Stomach (tissue), 9 donors: ENCODE data around the gene IL21. TPM values are rescaled to one million over a fixed set of nuclear protein-coding genes. Genes with fewer than 3 reads are reported as not detected.

Source experiments
- DNase-seq, 2 donors: peaks; one replicate each; pipeline versions ENCODE4 v3.0.0 to v3.0.0-alpha.2; 2013 to 2019
- H3K27ac ChIP-seq, 5 donors: fragments of 200-600 bp in 4 of 5; sonication (generic) in 4 of 5; one replicate each; pipeline ENCODE4 v1.5.1; 2013 to 2019; ENCODE audit warnings: mild to moderate bottlenecking in 1 of 5, moderate library complexity in 1 of 5
- H3K27me3 ChIP-seq, 3 donors: fragments of 200-600 bp; sonication (generic); one replicate each; pipeline ENCODE4 v1.5.1; 2017 to 2019; ENCODE audit warnings: mixed run types in 1 of 3
- H3K36me3 ChIP-seq, 4 donors: fragments of 200-600 bp; sonication (generic); 1 replicate in 3 of 4; 2 replicates in 1 of 4; pipeline ENCODE4 v1.5.1; 2016 to 2019
- H3K4me1 ChIP-seq, 4 donors: fragments of 200-600 bp; sonication (generic); one replicate each; pipeline ENCODE4 v1.5.1; 2016 to 2019
- H3K4me3 ChIP-seq, 4 donors: fragments of 200-600 bp; sonication (generic) in 3 of 4; one replicate each; pipeline ENCODE4 v1.5.1; 2016 to 2019; ENCODE audit warnings: mild to moderate bottlenecking in 1 of 4
- H3K9me3 ChIP-seq, 4 donors: fragments of 200-600 bp; sonication (generic); one replicate each; pipeline ENCODE4 v1.5.1; 2016 to 2019
- CTCF ChIP-seq, 7 experiments: fragments of 450-650 bp in 4 of 7; fragments of 200-600 bp in 3 of 7; sonication (generic) in 3 of 7; IDR thresholded peaks; one replicate each; pipeline ENCODE4 v1.5.1; 2016 to 2019; ENCODE audit warnings: antibody characterized with exemption in 7 of 7, control low read depth in 2 of 7, mild to moderate bottlenecking in 1 of 7
- EP300 ChIP-seq: sonication (generic); formaldehyde crosslinking; IDR thresholded peaks from one replicate; pipeline ENCODE4 v1.6.1; 2017; ENCODE audit warnings: antibody characterized with exemption
- POLR2A ChIP-seq, 4 donors: fragments of 450-650 bp; IDR thresholded peaks; one replicate each; pipeline ENCODE4 v1.6.1; 2016; ENCODE audit warnings: antibody characterized with exemption in 4 of 4, control low read depth in 2 of 4, mild to moderate bottlenecking in 1 of 4, moderate library complexity in 1 of 4
- POLR2AphosphoS5 ChIP-seq, 3 donors: sonication (generic); formaldehyde crosslinking; IDR thresholded peaks; one replicate each; pipeline ENCODE4 v1.6.1; 2016; ENCODE audit warnings: antibody characterized with exemption in 3 of 3
- WGBS, 5 donors: extraction: QIAGEN DNeasy Blood & Tissue Kit in 3 of 5; methylation state at CpG; one replicate each; pipeline versions ENCODE4 v1.1.5 to v1.1.7; 2013 to 2018; 5-methylcytosine and 5-hydroxymethylcytosine counted together
- intact Hi-C: fragments of 100-400 bp; cut with DNase I; formaldehyde crosslinking; loops from one replicate; pipeline ENCODE4 v1.15.1; 2023; ENCODE audit warnings: low total_unique reads
- polyA plus RNA-seq, 3 donors: library from polyadenylated mRNA; stranded (reverse); fragments of 200-250 nt; gene quantifications; one replicate each; pipeline ENCODE4 v1.2.3, GENCODE V29; 2013
- total RNA-seq, 5 donors: library from RNA; depleted of rRNA; stranded (reverse); fragments of >200 nt; gene quantifications; one replicate each; pipeline versions ENCODE4 v1.1.0 to v1.2.3, GENCODE V29; 2014 to 2016
- donor health status: healthy with polysubstance abuse.
- donor health status: Bipolar disorder and iron deficiency.
- donor health status: healthy.

The IL21 gene
- total and polyA plus RNA-seq, 8 donors = not detected

- H3K4me3 ChIP-seq = no peak overlapping the region
- no peak for DNase-seq
- no peaks in the 10 kb centered on the region for H3K36me3 ChIP-seq
- intact Hi-C loops = no loop called here
- TF ChIP-seq CTCF (IDR thresholded peaks at IDR 0.05) (no peak), POLR2AphosphoS5 (IDR thresholded peaks at IDR 0.05) (no peak)
- H3K27ac ChIP-seq = no peak overlapping the region
- H3K4me1 ChIP-seq = no peaks in the 10 kb centered on the region
- 67 to 76% (median 71%) methylated on average over 2 of the region's 2 CpGs for WGBS, 5 donors
- no peaks in the 10 kb centered on the region for H3K27me3 ChIP-seq
- H3K9me3 ChIP-seq = no peaks in the 10 kb centered on the region
Observed at GRCh38 chr4:122633211-122633610, 12.3 kb upstream of the IL21 start.

- WGBS, 5 donors = 55 to 70% (median 61%) methylated on average over 7 of the region's 7 CpGs
- Histone ChIP-seq H3K27ac (no peak overlapping the region), H3K27me3 (no peaks in the 10 kb centered on the region), H3K9me3 (no peaks in the 10 kb centered on the region), H3K4me3 (no peak overlapping the region), H3K4me1 (no peaks in the 10 kb centered on the region), H3K36me3 (no peaks in the 10 kb centered on the region)
- no peak for DNase-seq
- intact Hi-C loops = no loop called here
- TF ChIP-seq POLR2A (IDR thresholded peaks at IDR 0.05) = no peak
- TF ChIP-seq EP300 = no peak
- no peak for TF ChIP-seq POLR2AphosphoS5 (IDR thresholded peaks at IDR 0.05)
- no peak for TF ChIP-seq CTCF (IDR thresholded peaks at IDR 0.05)
Observed at GRCh38 chr4:122632396-122633143, 11.7 kb upstream of the IL21 start.

DNA sequence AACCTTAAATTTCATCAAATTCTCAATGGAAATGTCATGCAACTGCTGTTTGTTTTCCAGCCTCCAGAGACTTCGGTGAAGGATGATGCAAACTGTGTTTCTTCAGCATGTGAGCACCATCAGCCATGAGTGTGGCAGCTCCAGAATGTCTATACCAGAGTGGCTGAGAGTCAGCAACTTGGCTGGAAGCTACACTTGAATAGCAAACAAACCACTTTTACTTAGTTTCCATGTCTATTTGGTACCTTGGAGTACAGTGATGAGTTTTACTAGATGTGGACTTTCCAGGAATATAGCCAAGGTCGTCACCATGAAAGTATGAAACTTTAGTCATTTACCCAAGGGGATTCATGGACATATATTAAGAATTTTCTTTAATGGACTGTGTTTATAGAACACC is 4.3 kb upstream of the IL21 start:
- H3K36me3 ChIP-seq = no peaks in the 10 kb centered on the region
- no peak for DNase-seq
- intact Hi-C loops = no loop called here
- WGBS, 5 donors = 69 to 84% (median 75%) methylated on average over 2 of the region's 2 CpGs
- no peaks in the 10 kb centered on the region for H3K4me1 ChIP-seq
- TF ChIP-seq POLR2AphosphoS5 (IDR thresholded peaks at IDR 0.05) = no peak
- H3K27me3 ChIP-seq = no peaks in the 10 kb centered on the region
- no peak overlapping the region for H3K4me3 ChIP-seq
- no peaks in the 10 kb centered on the region for H3K9me3 ChIP-seq
- H3K27ac ChIP-seq = no peak overlapping the region

DNA sequence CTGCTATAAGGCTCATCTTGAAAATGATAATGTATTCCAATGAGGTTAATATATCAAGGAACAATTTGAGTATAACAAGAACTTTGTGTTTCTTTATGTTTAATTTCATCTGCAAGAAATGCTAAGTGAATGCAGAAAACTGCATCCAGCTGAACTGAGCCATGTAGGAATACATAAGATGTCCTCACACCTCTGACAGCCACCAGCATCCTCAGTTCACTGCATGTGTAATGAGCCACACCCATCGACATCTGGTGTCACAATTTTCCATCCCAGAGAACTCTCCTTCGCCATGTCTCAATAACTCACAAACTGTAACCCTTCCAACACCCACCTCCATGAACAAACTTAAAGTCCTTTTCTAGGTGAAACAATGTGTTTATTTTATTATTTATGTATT is 3.3 kb upstream of the IL21 start:
- Histone ChIP-seq H3K9me3 (no peaks in the 10 kb centered on the region), H3K36me3 (no peaks in the 10 kb centered on the region), H3K27ac (no peak overlapping the region), H3K4me3 (no peak overlapping the region), H3K4me1 (no peaks in the 10 kb centered on the region), H3K27me3 (no peaks in the 10 kb centered on the region)
- intact Hi-C loops = no loop called here
- no peak for DNase-seq
- TF ChIP-seq EP300 = no peak
- TF ChIP-seq POLR2A (IDR thresholded peaks at IDR 0.05) = no peak
- TF ChIP-seq CTCF (IDR thresholded peaks at IDR 0.05) = no peak
- 43 to 83% (median 63%) methylated on average over 2 of the region's 2 CpGs for WGBS, 5 donors

DNA sequence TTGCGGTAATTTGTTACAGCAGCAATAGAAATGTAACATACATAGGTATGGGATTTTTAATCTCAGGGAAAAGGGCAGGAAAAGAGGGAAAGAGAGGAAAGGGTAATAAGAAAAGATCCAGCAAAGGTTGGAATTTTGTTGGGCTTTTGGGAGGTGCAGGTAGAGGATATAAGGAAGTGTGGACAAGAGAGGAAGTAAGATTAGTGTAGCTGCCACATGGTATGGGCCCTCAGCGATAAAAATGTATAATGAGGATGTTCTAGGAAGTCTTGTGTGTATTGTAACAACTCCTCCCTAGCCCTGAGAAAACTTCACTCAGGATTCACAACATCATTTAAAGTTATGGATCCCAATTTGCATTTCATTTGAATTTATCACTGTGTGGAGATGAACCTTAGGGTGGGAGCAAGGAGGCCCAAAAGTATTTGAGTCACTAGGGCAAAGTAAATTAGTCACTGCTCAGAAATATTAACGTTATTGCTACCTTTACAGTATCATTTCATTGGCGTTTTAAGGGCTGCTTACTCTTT is 2.8 kb upstream of the IL21 start:
- no peak overlapping the region for H3K27ac ChIP-seq
- no peaks in the 10 kb centered on the region for H3K27me3 ChIP-seq
- H3K9me3 ChIP-seq = no peaks in the 10 kb centered on the region
- 83 to 87% (median 86%) methylated on average over 4 of the region's 4 CpGs for WGBS, 5 donors
- no peaks in the 10 kb centered on the region for H3K4me1 ChIP-seq
- H3K4me3 ChIP-seq = no peak overlapping the region
- intact Hi-C loops = no loop called here
- H3K36me3 ChIP-seq = no peaks in the 10 kb centered on the region
- no peak for DNase-seq
- no peak for TF ChIP-seq POLR2A (IDR thresholded peaks at IDR 0.05)
- no peak for TF ChIP-seq POLR2AphosphoS5 (IDR thresholded peaks at IDR 0.05)
- no peak for TF ChIP-seq EP300
- no peak for TF ChIP-seq CTCF (IDR thresholded peaks at IDR 0.05)
